HG02870 (cell line): ENCODE data around the gene SYT1.

ENCODE experiments used
- ATAC-seq: cut with Tn5 transposase; IDR thresholded peaks from one replicate; pipeline ENCODE4 v1.9.1; 2021; ENCODE audit warnings: mild to moderate bottlenecking, moderate library complexity; ENCODE audit not compliant: unreplicated experiment

The SYT1 gene

GRCh38 chr12:79053394-79053793 is 188.8 kb downstream of the SYT1 start:
- no peak for ATAC-seq

GRCh38 chr12:79055926-79056674 is 191.5 kb downstream of the SYT1 start:
- no peak for ATAC-seq

GRCh38 chr12:79056775-79057174 is 192.2 kb downstream of the SYT1 start:
- ATAC-seq, result no peak

- ATAC-seq, result no peak
Observed at GRCh38 chr12:79057540-79057939, 193.0 kb downstream of the SYT1 start.

- ATAC-seq, result no peak
Observed at GRCh38 chr12:79058342-79058741, 193.8 kb downstream of the SYT1 start.

GRCh38 chr12:79059557-79059956 is 195.0 kb downstream of the SYT1 start:
- no peak for ATAC-seq

- no peak for ATAC-seq
Observed at GRCh38 chr12:79063258-79063657, 198.7 kb downstream of the SYT1 start.

GRCh38 chr12:79067977-79068376 is 203.4 kb downstream of the SYT1 start:
- ATAC-seq, result no peak

GRCh38 chr12:79069009-79069408 is 204.4 kb downstream of the SYT1 start:
- peak; percentile 96 for ATAC-seq

- no peak for ATAC-seq
Observed at GRCh38 chr12:79071498-79071897, 206.9 kb downstream of the SYT1 start.

- no peak for ATAC-seq
Observed at GRCh38 chr12:79073506-79073905, 208.9 kb downstream of the SYT1 start.

- ATAC-seq, result no peak
Observed at GRCh38 chr12:79082595-79082994, 218.0 kb downstream of the SYT1 start.

- no peak for ATAC-seq
Observed at GRCh38 chr12:79083181-79083580, 218.6 kb downstream of the SYT1 start.

- ATAC-seq, result peak; percentile 35
Observed at GRCh38 chr12:79085106-79085682, 220.6 kb downstream of the SYT1 start.

- ATAC-seq, result no peak
Observed at GRCh38 chr12:79086541-79087296, 222.1 kb downstream of the SYT1 start.

- no peak for ATAC-seq
Observed at GRCh38 chr12:79098530-79098929, 234.0 kb downstream of the SYT1 start.

GRCh38 chr12:79108962-79109361 is 244.4 kb downstream of the SYT1 start:
- no peak for ATAC-seq

- no peak for ATAC-seq
Observed at GRCh38 chr12:79114896-79115295, 250.3 kb downstream of the SYT1 start.

- no peak for ATAC-seq
Observed at GRCh38 chr12:79115743-79116142, 251.2 kb downstream of the SYT1 start.

GRCh38 chr12:79119796-79120195 is 255.2 kb downstream of the SYT1 start:
- ATAC-seq, result no peak

GRCh38 chr12:79121486-79121885 is 256.9 kb downstream of the SYT1 start:
- ATAC-seq, result peak; percentile 82

GRCh38 chr12:79124385-79124784 is 259.8 kb downstream of the SYT1 start:
- no peak for ATAC-seq
